ENCODE measurements around the gene IGSF21.

IGSF21 gene

GRCh38 chr1:18240906-18241305, 133.3 kb downstream of the IGSF21 start:
- H3K4me3 ChIP-seq (ENCODE audit: low read length) = no peak overlapping the region
- no peak for TF ChIP-seq CTCF (conservative IDR thresholded peaks at IDR 0.05; ENCODE audit: low read depth, low read length)
- no peak for DNase-seq (ENCODE audit: low read depth)

DNA sequence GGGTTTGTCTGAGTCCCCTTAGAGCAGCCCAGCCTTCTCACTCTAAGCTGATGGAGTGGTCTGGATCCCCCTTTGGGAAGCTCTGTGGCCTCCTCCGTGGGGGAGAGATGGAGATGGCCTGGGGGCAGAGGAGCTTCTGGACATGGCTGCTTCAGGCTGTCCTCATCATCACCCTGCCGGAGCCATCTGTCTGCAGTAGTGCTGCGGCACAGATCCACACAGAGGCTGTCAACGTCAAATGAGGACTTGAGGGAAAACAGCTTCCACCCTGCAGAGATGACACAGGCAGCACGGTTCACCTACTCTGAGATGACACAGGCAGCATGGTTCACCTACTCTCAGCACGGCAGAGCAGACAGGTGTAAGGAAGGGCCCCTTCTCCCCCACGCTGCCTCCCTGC, 134.3 kb downstream of the IGSF21 start:
- H3K4me3 ChIP-seq (ENCODE audit: low read length) = no peak overlapping the region
- no peak for TF ChIP-seq CTCF (conservative IDR thresholded peaks at IDR 0.05; ENCODE audit: low read depth, low read length)
- no peak for DNase-seq (ENCODE audit: low read depth)

DNA sequence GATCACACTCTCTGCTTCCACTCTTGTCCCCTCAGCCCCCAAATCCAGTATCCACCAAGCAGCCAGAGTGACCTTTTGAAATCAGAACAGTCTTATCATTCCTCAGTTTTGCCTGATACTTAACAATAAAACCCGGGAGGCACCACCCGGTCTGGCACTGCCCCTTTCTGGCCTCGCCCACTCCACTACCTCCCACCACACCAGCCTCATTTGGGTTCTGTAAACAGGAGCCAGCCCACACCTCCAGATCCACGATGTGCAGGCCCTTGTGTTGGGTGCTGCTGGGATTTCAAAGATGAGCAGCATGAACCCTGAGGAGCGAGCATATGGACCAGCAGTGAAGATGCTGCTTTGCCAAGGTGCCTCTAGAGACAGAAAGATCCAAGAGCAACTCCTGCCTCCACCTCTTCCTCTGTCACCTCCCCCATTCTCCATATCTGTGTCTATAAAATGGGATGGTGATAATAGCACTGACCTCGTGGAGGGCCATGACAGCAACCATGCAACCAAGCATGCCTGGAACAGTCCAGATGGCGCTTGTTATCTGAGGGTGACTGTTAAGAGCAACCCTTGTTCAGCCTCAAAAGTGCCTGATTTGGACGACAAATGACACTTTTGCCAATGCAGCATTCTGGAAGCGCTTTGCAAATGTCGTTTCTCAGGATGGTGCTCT, 136.0 kb downstream of the IGSF21 start:
- TF ChIP-seq CTCF (conservative IDR thresholded peaks at IDR 0.05; ENCODE audit: low read depth, low read length) = no peak
- no peak overlapping the region for H3K4me3 ChIP-seq (ENCODE audit: low read length)
- DNase-seq (ENCODE audit: low read depth) = no peak

GRCh38 chr1:18244762-18245161, 137.2 kb downstream of the IGSF21 start:
- DNase-seq (ENCODE audit: low read depth) = no peak
- no peak overlapping the region for H3K4me3 ChIP-seq (ENCODE audit: low read length)
- no peak for TF ChIP-seq CTCF (conservative IDR thresholded peaks at IDR 0.05; ENCODE audit: low read depth, low read length)

- TF ChIP-seq CTCF (conservative IDR thresholded peaks at IDR 0.05; ENCODE audit: low read depth, low read length) = no peak
- no peak for DNase-seq (ENCODE audit: low read depth)
- H3K4me3 ChIP-seq (ENCODE audit: low read length) = no peak overlapping the region
These were observed 138.0 kb downstream of the IGSF21 start for GRCh38 chr1:18245647-18246046.

DNA sequence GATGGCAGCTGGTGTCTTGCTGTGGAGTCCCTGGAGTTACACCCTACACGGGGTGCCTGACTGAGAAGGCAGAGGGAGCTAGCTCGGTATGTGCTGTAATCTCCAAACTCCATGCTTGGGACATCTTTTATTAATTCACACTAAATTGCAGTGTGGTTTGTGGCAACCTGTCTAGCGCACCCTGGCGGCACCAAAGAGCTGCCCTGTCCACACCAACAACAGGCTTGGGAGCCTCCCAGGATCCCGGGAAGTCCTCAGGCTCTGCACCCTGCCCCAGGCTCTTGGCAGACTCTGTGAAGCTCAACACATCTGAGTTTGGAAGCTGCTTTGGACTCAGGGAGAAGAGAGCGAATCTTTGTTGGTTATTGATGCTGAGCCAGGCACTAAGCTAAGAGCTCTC, 138.9 kb downstream of the IGSF21 start:
- H3K4me3 ChIP-seq (ENCODE audit: low read length) = no peak overlapping the region
- TF ChIP-seq CTCF (conservative IDR thresholded peaks at IDR 0.05; ENCODE audit: low read depth, low read length) = no peak
- DNase-seq (ENCODE audit: low read depth) = no peak

DNA sequence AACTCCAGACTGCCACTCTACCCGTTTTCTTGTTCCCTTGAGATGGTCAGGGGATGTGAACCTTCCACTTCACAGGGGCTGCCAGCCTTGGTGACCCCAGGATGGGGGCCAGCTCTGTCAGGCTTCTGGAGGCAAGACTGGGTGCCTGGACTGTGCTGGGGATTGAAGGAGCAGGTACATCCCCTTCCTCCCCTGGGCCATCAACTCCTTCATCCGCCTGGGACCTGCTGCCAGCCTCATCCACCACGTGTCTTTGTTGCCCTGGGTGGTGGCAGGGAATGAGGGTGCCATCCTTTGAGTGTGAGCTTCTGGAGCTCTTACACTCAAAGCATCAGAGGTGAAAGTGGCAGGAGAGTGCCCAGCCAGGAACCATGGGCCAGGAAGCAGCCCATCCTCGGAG, 139.6 kb downstream of the IGSF21 start:
- no peak overlapping the region for H3K4me3 ChIP-seq (ENCODE audit: low read length)
- no peak for TF ChIP-seq CTCF (conservative IDR thresholded peaks at IDR 0.05; ENCODE audit: low read depth, low read length)
- DNase-seq (ENCODE audit: low read depth) = no peak

All from retinal pigment epithelial cell (primary cell).